A549 (cell line): ENCODE results near the gene TMEM191C.
"Not testable (repeated sequence)": the region's sequence is repeated elsewhere in the genome, so short reads cannot be mapped to it uniquely, and the experiment has no call there.

Source experiments
- BHLHE40 ChIP-seq: IDR thresholded peaks from 2 replicates; pipeline ENCODE4 v1.6.1; 2012; ENCODE audit warnings: low read depth, low read length, inconsistent platforms
- EHMT2 ChIP-seq: fragments of 200-600 bp; sonication (generic); IDR thresholded peaks from 2 replicates; pipeline ENCODE4 v1.6.1; 2016; ENCODE audit warnings: antibody characterized with exemption, low read depth, mild to moderate bottlenecking, moderate library complexity
- EP300 ChIP-seq, 2 experiments: fragments of >200 bp; sonication (Bioruptor Twin); formaldehyde crosslinking; IDR thresholded peaks; 2 replicates in 1 of 2; 3 replicates in 1 of 2; pipeline ENCODE4 v1.6.1; 2016 to 2017
- HMGXB4 ChIP-seq: fragments of 250-450 bp; sonication (Bioruptor Pico); IDR thresholded peaks from 2 replicates; pipeline ENCODE4 v1.5.0; 2021; ENCODE audit warnings: mild to moderate bottlenecking, moderate library complexity, borderline replicate concordance
- NFE2L2 ChIP-seq: fragments of 150-350 bp; conservative IDR thresholded peaks from 2 replicates; pipeline ENCODE4 v1.6.1; 2014; ENCODE audit warnings: low read length
- POLR2A ChIP-seq: IDR thresholded peaks from 2 replicates; pipeline ENCODE4 v1.6.1; 2012; ENCODE audit warnings: mild to moderate bottlenecking, low read length
- RAD21 ChIP-seq, 2 experiments: fragments of >200 bp in 1 of 2; sonication (Bioruptor Twin) in 1 of 2; formaldehyde crosslinking in 1 of 2; IDR thresholded peaks in 1 of 2; conservative IDR thresholded peaks in 1 of 2; 2 replicates in 1 of 2; 3 replicates in 1 of 2; pipeline ENCODE4 v1.6.1; 2012 to 2018; ENCODE audit warnings: inconsistent platforms in 1 of 2
- RCOR1 ChIP-seq: fragments of 150-350 bp; IDR thresholded peaks from 2 replicates; pipeline ENCODE4 v1.6.1; 2014; ENCODE audit warnings: antibody characterized with exemption, low read length, low read depth
- RFX5 ChIP-seq: fragments of 450-650 bp; IDR thresholded peaks from 2 replicates; pipeline ENCODE4 v1.7.1; 2014; ENCODE audit warnings: antibody characterized with exemption, mild to moderate bottlenecking, moderate library complexity
- TF ChIP-seq, protein P1 (sequence below): fragments of >200 bp; sonication (Bioruptor Twin); formaldehyde crosslinking; IDR thresholded peaks from 3 replicates; pipeline ENCODE4 v1.5.1; 2016
- TF ChIP-seq, protein P2 (sequence below): IDR thresholded peaks from 2 replicates; pipeline ENCODE4 v1.6.1; 2012

DNA sequence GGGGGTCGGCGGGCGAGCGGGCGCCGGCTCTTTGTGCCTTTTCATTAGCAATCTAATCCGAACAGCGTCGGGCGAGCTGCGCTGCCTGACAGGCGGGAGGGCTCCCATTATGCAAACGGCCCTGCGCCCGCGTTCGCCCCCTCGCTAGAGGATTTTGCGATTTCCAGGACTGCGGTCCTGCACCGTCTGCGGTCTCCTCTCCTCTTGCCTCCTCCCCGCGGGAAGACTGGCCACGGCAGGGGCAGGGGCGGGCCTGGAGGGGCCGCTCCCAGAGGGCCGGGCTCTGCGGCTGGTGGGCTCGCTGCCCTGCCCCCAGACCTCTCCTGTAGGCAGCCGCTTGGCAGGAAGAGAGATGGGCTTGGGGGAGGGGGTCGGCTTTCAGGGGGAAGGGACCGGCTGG lies 49.3 kb upstream of the TMEM191C start:
- TF ChIP-seq POLR2A; RCOR1; EHMT2; RAD21 (conservative IDR thresholded peaks at IDR 0.05 in 1 of 2, IDR thresholded peaks at IDR 0.05 in 1 of 2); RFX5; HMGXB4; EP300 (IDR thresholded peaks at IDR 0.05); BHLHE40; NFE2L2: not testable (repeated sequence)
- TF ChIP-seq, protein P1, sequence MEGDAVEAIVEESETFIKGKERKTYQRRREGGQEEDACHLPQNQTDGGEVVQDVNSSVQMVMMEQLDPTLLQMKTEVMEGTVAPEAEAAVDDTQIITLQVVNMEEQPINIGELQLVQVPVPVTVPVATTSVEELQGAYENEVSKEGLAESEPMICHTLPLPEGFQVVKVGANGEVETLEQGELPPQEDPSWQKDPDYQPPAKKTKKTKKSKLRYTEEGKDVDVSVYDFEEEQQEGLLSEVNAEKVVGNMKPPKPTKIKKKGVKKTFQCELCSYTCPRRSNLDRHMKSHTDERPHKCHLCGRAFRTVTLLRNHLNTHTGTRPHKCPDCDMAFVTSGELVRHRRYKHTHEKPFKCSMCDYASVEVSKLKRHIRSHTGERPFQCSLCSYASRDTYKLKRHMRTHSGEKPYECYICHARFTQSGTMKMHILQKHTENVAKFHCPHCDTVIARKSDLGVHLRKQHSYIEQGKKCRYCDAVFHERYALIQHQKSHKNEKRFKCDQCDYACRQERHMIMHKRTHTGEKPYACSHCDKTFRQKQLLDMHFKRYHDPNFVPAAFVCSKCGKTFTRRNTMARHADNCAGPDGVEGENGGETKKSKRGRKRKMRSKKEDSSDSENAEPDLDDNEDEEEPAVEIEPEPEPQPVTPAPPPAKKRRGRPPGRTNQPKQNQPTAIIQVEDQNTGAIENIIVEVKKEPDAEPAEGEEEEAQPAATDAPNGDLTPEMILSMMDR, result not testable (repeated sequence)
- TF ChIP-seq, protein P2, sequence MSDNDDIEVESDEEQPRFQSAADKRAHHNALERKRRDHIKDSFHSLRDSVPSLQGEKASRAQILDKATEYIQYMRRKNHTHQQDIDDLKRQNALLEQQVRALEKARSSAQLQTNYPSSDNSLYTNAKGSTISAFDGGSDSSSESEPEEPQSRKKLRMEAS, result not testable (repeated sequence)
